Mucosa of descending colon (tissue), 3 donors: ENCODE results near the gene DGKD. TPM values are rescaled to one million over a fixed set of nuclear protein-coding genes. Genes with fewer than 3 reads are reported as not detected.
"Not testable (repeated sequence)": the region's sequence is repeated elsewhere in the genome, so short reads cannot be mapped to it uniquely, and the experiment has no call there.

Source experiments
- ATAC-seq: fragments of 200-7000 bp; cut with Tn5 transposase; one replicate; pipeline ENCODE4 v1.9.1; 2020; ENCODE audit warnings: mild to moderate bottlenecking, moderate library complexity
- DNase-seq, 3 donors: peaks; one replicate each; pipeline ENCODE4 v3.0.0-alpha.2; 2020
- H3K36me3 ChIP-seq: fragments of 200-600 bp; one replicate; pipeline ENCODE4 v1.8.0; 2021; ENCODE audit warnings: low read depth, mild to moderate bottlenecking
- H3K4me1 ChIP-seq: fragments of 200-600 bp; one replicate; pipeline ENCODE4 v1.8.0; 2021; ENCODE audit warnings: low read depth, mild to moderate bottlenecking
- H3K4me3 ChIP-seq: fragments of 200-600 bp; one replicate; pipeline ENCODE4 v1.8.0; 2021; ENCODE audit warnings: mild to moderate bottlenecking
- H3K9me3 ChIP-seq: fragments of 200-600 bp; one replicate; pipeline ENCODE4 v1.8.0; 2021; ENCODE audit warnings: mild to moderate bottlenecking
- CTCF ChIP-seq: fragments of 200-600 bp; IDR thresholded peaks from one replicate; pipeline ENCODE4 v1.8.0; 2022; ENCODE audit warnings: antibody characterized with exemption, mild to moderate bottlenecking
- intact Hi-C, 2 donors: fragments of 100-400 bp; cut with DNase I in 1 of 2; cut with micrococcal nuclease in 1 of 2; formaldehyde crosslinking; loops; one replicate each; pipeline versions ENCODE4 v1.11.0 to v1.11.1; 2022; cut with DNase I, micrococcal nuclease
- total RNA-seq, 3 donors: library from RNA; stranded (reverse); fragmentation: NEBNext Ultra II Directional in 2 of 3; extraction: Animal tissue kit (Norgen Biotek cat#: 25700) in 2 of 3; gene quantifications; one replicate each; pipeline versions ENCODE4 v1.2.1 to v1.2.4, GENCODE V29; 2021 to 2023
- donor health status: DM: no; HTN: no; CAD: no; lungs with moderate emphysema.
- donor health status: DM: no; HTN: no; CAD: no.
- donor health status: DM: no; HTN: yes; CAD: no.

The DGKD gene
- total RNA-seq, 3 donors from 2014 or later, result 81.8 to 159 (median 102) TPM

GRCh38 chr2:233387667-233388528 is 33.6 kb downstream of the DGKD start:
- intact Hi-C loops, result no loop called here
- H3K4me3 ChIP-seq, result no peak overlapping the region
- ATAC-seq, result peak; percentile 68
- no peaks in the 10 kb centered on the region for H3K9me3 ChIP-seq
- no peak for TF ChIP-seq CTCF
- peak; percentile 69 to 72 (median 69) for DNase-seq
- H3K4me1 ChIP-seq, result peaks cover 18% of the 10 kb centered on the region
- no peaks in the 10 kb centered on the region for H3K36me3 ChIP-seq

- ATAC-seq (no peak), DNase-seq (no peak)
- no peak overlapping the region for H3K4me3 ChIP-seq
- intact Hi-C loops, result no loop called here
- H3K36me3 ChIP-seq, result no peaks in the 10 kb centered on the region
- H3K9me3 ChIP-seq, result no peaks in the 10 kb centered on the region
- peaks cover 18% of the 10 kb centered on the region for H3K4me1 ChIP-seq
- TF ChIP-seq CTCF, result no peak
These were observed 35.4 kb downstream of the DGKD start for GRCh38 chr2:233389601-233390125.

GRCh38 chr2:233395687-233396086 is 41.4 kb downstream of the DGKD start:
- ATAC-seq (no peak), DNase-seq (no peak)
- H3K36me3 ChIP-seq, result no peaks in the 10 kb centered on the region
- H3K9me3 ChIP-seq, result no peaks in the 10 kb centered on the region
- intact Hi-C loops, result no loop called here
- no peak for TF ChIP-seq CTCF
- no peak overlapping the region for H3K4me3 ChIP-seq
- no peaks in the 10 kb centered on the region for H3K4me1 ChIP-seq

- DNase-seq, intact Hi-C loops: not testable (repeated sequence)
These were observed 42.7 kb downstream of the DGKD start for GRCh38 chr2:233396726-233397665.

GRCh38 chr2:233399306-233400225 is 45.3 kb downstream of the DGKD start:
- Histone ChIP-seq H3K36me3 (no peaks in the 10 kb centered on the region), H3K4me1 (peaks cover 8% of the 10 kb centered on the region), H3K9me3 (no peaks in the 10 kb centered on the region), H3K4me3 (no peak overlapping the region)
- intact Hi-C loops, result no loop called here
- no peak for DNase-seq
- no peak for TF ChIP-seq CTCF
- peak; percentile 12 for ATAC-seq

More at GRCh38 chr2:233396726-233397665, 42.7 kb downstream of the DGKD start:
- not testable (repeated sequence) for H3K9me3 ChIP-seq, H3K4me1 ChIP-seq, H3K4me3 ChIP-seq, H3K36me3 ChIP-seq, ATAC-seq
